ENCODE results near the gene CD300A.

The CD300A gene

GRCh38 chr17:74441537-74441936 lies 24.9 kb upstream of the CD300A start:
- no peak for DNase-seq (ENCODE audit: extremely low read depth, low read depth)
- no peak for TF ChIP-seq CTCF (IDR thresholded peaks at IDR 0.05; ENCODE audit: low read depth, low read length, missing control alignments)
- H3K4me3 ChIP-seq (replicated peaks; ENCODE audit: low read depth, low read length), result no peak overlapping the region

DNA sequence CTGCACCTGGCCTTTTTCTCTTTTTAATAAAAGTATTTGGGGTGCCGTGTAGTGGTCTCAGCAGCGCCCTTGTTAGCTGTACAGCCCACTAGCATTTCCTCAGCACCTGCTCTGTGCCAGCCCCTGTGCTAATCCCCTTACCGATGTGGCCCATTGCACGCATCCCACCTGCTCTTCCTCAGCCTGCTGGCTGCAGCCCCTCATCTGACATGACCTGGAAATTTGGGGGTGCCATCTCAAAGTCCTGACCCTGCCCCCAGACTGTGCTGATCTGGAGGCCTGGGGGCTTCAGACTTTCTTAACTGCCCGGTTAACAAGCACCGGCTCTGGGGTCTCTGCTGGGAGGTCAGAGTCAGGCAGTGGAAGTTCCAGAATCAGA lies 24.2 kb upstream of the CD300A start:
- DNase-seq (ENCODE audit: extremely low read depth, low read depth), result no peak
- no peak overlapping the region for H3K4me3 ChIP-seq (replicated peaks; ENCODE audit: low read depth, low read length)
- TF ChIP-seq CTCF (IDR thresholded peaks at IDR 0.05; ENCODE audit: low read depth, low read length, missing control alignments), result no peak

- no peak for DNase-seq (ENCODE audit: extremely low read depth, low read depth)
- TF ChIP-seq CTCF (IDR thresholded peaks at IDR 0.05; ENCODE audit: low read depth, low read length, missing control alignments), result no peak
- no peak overlapping the region for H3K4me3 ChIP-seq (replicated peaks; ENCODE audit: low read depth, low read length)
These were observed 23.5 kb upstream of the CD300A start for GRCh38 chr17:74442670-74443515.

- no peak for DNase-seq (ENCODE audit: extremely low read depth, low read depth)
- no peak for TF ChIP-seq CTCF (IDR thresholded peaks at IDR 0.05; ENCODE audit: low read depth, low read length, missing control alignments)
- no peak overlapping the region for H3K4me3 ChIP-seq (replicated peaks; ENCODE audit: low read depth, low read length)
These were observed 22.7 kb upstream of the CD300A start for GRCh38 chr17:74443516-74444296.

DNA sequence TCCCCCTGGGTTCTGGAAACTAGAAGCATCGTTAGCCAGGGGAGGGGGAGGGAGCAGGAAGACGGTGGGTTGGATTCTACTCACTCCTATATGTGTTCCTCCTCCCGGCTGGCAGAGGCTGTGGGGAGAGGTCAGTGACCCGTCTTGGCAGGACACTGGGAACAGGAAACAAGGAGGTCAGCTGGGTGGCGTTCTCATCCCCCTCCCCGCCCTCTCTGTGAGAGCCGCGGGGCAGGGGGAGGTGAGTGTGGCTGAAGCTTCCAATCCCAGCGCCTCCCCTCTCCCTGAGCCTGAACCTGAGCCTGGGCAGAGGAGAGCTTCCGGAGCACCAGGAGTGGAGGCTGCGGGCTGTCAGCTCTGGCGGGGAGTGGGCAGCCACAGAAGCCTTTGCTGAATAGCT lies 22.0 kb upstream of the CD300A start:
- no peak for TF ChIP-seq CTCF (IDR thresholded peaks at IDR 0.05; ENCODE audit: low read depth, low read length, missing control alignments)
- no peak for DNase-seq (ENCODE audit: extremely low read depth, low read depth)
- no peak overlapping the region for H3K4me3 ChIP-seq (replicated peaks; ENCODE audit: low read depth, low read length)

DNA sequence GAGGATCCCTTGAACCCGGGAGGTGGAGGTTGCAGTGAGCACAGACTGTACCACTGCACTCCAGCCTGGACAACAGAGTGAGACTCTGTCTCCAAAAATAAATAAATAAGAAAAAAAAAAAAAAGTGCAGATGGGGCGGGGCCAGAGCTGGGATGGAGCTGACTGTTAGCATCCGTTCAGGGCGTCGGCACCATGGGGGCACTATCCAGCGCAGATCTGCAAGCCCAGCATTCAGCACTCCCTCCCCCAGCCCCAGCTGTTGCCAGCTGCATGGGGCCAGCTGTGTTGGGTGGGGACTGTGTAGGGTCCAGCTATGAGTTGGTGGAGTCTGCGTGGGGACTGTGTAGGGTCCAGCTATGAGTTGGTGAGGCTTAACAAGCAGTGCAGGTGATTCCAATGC lies 21.3 kb upstream of the CD300A start:
- TF ChIP-seq CTCF (IDR thresholded peaks at IDR 0.05; ENCODE audit: low read depth, low read length, missing control alignments), result no peak
- H3K4me3 ChIP-seq (replicated peaks; ENCODE audit: low read depth, low read length), result no peak overlapping the region
- DNase-seq (ENCODE audit: extremely low read depth, low read depth), result no peak
